ENCODE results near the gene CNGB1.

DNA sequence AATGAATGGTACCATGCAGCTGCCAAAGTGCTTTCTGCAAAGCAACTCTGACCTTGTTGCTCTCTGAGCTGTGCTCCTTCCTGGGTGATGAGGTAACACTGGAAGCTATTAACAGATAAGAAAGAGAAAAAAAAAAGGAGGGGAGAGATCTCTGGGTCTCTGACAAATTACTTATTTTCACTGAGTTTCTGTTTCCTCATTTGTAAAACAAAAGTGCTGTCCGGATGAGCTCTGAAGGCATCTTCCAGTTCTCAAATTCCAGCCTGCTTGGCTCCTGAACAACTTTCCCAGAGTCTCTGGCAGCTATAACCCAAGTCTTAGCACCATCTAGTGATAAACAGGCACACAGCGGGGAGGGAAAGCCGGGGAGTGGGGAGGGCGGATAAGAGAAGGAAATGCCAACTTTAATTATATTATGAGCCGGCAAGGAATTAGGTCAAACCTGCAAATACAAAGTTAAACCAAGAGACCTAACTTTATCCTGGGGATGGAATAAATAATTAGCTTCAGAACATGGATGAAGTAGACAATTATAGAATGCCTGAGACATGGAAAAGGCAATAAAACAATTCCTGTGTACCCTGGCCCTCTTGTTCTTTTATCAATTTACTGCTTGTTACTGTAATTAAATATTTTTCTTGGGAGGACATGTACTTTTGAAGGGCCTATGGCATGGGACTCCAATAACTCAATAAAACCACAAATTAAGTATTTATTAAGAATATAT is 107.3 kb downstream of the CNGB1 start:
- TF ChIP-seq POLR2A (IDR thresholded peaks at IDR 0.05; ENCODE audit: low read length) (no peak), POLR2AphosphoS2 (conservative IDR thresholded peaks at IDR 0.05; ENCODE audit: low read length) (no peak), CEBPB (IDR thresholded peaks at IDR 0.05) (peak in 1 of 2 experiments; percentile 33; a peak in 1 of 4 replicates), PHF8 (IDR thresholded peaks at IDR 0.05; ENCODE audit: borderline replicate concordance, low read depth) (no peak), SMC3 (IDR thresholded peaks at IDR 0.05) (peak; percentile 79), JUN (IDR thresholded peaks at IDR 0.05) (no peak), HOXB13 (CRISPR knock-in tag; IDR thresholded peaks at IDR 0.05; ENCODE audit: low read depth) (0 out of 2 replicates have a peak, but pooled peaks have one; percentile 27), BHLHE40 (IDR thresholded peaks at IDR 0.05; ENCODE audit: low read depth, low read length) (no peak), RCOR1 (IDR thresholded peaks at IDR 0.05; ENCODE audit: low read depth, low read length) (no peak)
- TF ChIP-seq, protein P1, sequence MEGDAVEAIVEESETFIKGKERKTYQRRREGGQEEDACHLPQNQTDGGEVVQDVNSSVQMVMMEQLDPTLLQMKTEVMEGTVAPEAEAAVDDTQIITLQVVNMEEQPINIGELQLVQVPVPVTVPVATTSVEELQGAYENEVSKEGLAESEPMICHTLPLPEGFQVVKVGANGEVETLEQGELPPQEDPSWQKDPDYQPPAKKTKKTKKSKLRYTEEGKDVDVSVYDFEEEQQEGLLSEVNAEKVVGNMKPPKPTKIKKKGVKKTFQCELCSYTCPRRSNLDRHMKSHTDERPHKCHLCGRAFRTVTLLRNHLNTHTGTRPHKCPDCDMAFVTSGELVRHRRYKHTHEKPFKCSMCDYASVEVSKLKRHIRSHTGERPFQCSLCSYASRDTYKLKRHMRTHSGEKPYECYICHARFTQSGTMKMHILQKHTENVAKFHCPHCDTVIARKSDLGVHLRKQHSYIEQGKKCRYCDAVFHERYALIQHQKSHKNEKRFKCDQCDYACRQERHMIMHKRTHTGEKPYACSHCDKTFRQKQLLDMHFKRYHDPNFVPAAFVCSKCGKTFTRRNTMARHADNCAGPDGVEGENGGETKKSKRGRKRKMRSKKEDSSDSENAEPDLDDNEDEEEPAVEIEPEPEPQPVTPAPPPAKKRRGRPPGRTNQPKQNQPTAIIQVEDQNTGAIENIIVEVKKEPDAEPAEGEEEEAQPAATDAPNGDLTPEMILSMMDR (IDR thresholded peaks at IDR 0.05) = peak; percentile 72
- TF ChIP-seq, protein P2, sequence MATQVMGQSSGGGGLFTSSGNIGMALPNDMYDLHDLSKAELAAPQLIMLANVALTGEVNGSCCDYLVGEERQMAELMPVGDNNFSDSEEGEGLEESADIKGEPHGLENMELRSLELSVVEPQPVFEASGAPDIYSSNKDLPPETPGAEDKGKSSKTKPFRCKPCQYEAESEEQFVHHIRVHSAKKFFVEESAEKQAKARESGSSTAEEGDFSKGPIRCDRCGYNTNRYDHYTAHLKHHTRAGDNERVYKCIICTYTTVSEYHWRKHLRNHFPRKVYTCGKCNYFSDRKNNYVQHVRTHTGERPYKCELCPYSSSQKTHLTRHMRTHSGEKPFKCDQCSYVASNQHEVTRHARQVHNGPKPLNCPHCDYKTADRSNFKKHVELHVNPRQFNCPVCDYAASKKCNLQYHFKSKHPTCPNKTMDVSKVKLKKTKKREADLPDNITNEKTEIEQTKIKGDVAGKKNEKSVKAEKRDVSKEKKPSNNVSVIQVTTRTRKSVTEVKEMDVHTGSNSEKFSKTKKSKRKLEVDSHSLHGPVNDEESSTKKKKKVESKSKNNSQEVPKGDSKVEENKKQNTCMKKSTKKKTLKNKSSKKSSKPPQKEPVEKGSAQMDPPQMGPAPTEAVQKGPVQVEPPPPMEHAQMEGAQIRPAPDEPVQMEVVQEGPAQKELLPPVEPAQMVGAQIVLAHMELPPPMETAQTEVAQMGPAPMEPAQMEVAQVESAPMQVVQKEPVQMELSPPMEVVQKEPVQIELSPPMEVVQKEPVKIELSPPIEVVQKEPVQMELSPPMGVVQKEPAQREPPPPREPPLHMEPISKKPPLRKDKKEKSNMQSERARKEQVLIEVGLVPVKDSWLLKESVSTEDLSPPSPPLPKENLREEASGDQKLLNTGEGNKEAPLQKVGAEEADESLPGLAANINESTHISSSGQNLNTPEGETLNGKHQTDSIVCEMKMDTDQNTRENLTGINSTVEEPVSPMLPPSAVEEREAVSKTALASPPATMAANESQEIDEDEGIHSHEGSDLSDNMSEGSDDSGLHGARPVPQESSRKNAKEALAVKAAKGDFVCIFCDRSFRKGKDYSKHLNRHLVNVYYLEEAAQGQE (IDR thresholded peaks at IDR 0.05) = no peak
